GM18873 (cell line): ENCODE data around the gene SLC2A10.

Source experiments
- ATAC-seq: cut with Tn5 transposase; IDR thresholded peaks from one replicate; pipeline ENCODE4 v1.9.1; 2021; ENCODE audit warnings: mild to moderate bottlenecking, moderate library complexity, moderate number of reproducible peaks; ENCODE audit not compliant: unreplicated experiment, low FRiP score

The SLC2A10 gene

GRCh38 chr20:46724343-46724959 is 15.0 kb downstream of the SLC2A10 start:
- ATAC-seq = no peak

- no peak for ATAC-seq
Observed at GRCh38 chr20:46725186-46726165, 16.0 kb downstream of the SLC2A10 start.

- ATAC-seq = no peak
Observed at GRCh38 chr20:46731770-46732169, 22.3 kb downstream of the SLC2A10 start.

GRCh38 chr20:46735436-46735835 is 26.0 kb downstream of the SLC2A10 start:
- ATAC-seq = no peak

- no peak for ATAC-seq
Observed at GRCh38 chr20:46739431-46740213, 30.2 kb downstream of the SLC2A10 start.

- ATAC-seq = no peak
Observed at GRCh38 chr20:46740214-46740609, 30.8 kb downstream of the SLC2A10 start.

GRCh38 chr20:46741924-46742668 is 32.6 kb downstream of the SLC2A10 start:
- ATAC-seq = no peak

- no peak for ATAC-seq
Observed at GRCh38 chr20:46742669-46743045, 33.2 kb downstream of the SLC2A10 start.

GRCh38 chr20:46743088-46743487 is 33.6 kb downstream of the SLC2A10 start:
- ATAC-seq = no peak

- ATAC-seq = no peak
Observed at GRCh38 chr20:46746956-46747526, 37.6 kb downstream of the SLC2A10 start.

- ATAC-seq = no peak
Observed at GRCh38 chr20:46749147-46749546, 39.7 kb downstream of the SLC2A10 start.

GRCh38 chr20:46751856-46752255 is 42.4 kb downstream of the SLC2A10 start:
- no peak for ATAC-seq

- ATAC-seq = no peak
Observed at GRCh38 chr20:46752728-46753127, 43.3 kb downstream of the SLC2A10 start.

- no peak for ATAC-seq
Observed at GRCh38 chr20:46755483-46756413, 46.3 kb downstream of the SLC2A10 start.

GRCh38 chr20:46756419-46756818 is 47.0 kb downstream of the SLC2A10 start:
- ATAC-seq = no peak

GRCh38 chr20:46757135-46757534 is 47.7 kb downstream of the SLC2A10 start:
- ATAC-seq = no peak

- no peak for ATAC-seq
Observed at GRCh38 chr20:46757754-46758678, 48.6 kb downstream of the SLC2A10 start.
